Epithelial cell of esophagus (primary cell): Measurements from ENCODE around the gene PSAPL1.

Experiments used
- DNase-seq: peaks from one replicate; pipeline ENCODE4 v3.0.0; 2010; ENCODE audit warnings: low read depth
- H3K4me3 ChIP-seq: 2 replicates; pipeline ENCODE4 v1.5.1; 2011; ENCODE audit warnings: mild to moderate bottlenecking, low read length, control low read depth
- TF ChIP-seq, protein P1 (sequence below): IDR thresholded peaks from 2 replicates; pipeline ENCODE4 v1.5.1; 2011; ENCODE audit warnings: low read depth, mild to moderate bottlenecking, low read length, control low read depth, inconsistent platforms; ENCODE audit not compliant: insufficient read depth; ENCODE audit errors: missing control alignments

Gene PSAPL1

GRCh38 chr4:7414046-7414445 is 20.7 kb downstream of the PSAPL1 start:
- TF ChIP-seq, protein P1, sequence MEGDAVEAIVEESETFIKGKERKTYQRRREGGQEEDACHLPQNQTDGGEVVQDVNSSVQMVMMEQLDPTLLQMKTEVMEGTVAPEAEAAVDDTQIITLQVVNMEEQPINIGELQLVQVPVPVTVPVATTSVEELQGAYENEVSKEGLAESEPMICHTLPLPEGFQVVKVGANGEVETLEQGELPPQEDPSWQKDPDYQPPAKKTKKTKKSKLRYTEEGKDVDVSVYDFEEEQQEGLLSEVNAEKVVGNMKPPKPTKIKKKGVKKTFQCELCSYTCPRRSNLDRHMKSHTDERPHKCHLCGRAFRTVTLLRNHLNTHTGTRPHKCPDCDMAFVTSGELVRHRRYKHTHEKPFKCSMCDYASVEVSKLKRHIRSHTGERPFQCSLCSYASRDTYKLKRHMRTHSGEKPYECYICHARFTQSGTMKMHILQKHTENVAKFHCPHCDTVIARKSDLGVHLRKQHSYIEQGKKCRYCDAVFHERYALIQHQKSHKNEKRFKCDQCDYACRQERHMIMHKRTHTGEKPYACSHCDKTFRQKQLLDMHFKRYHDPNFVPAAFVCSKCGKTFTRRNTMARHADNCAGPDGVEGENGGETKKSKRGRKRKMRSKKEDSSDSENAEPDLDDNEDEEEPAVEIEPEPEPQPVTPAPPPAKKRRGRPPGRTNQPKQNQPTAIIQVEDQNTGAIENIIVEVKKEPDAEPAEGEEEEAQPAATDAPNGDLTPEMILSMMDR: no peak
- no peak for DNase-seq
- no peak overlapping the region for H3K4me3 ChIP-seq

DNA sequence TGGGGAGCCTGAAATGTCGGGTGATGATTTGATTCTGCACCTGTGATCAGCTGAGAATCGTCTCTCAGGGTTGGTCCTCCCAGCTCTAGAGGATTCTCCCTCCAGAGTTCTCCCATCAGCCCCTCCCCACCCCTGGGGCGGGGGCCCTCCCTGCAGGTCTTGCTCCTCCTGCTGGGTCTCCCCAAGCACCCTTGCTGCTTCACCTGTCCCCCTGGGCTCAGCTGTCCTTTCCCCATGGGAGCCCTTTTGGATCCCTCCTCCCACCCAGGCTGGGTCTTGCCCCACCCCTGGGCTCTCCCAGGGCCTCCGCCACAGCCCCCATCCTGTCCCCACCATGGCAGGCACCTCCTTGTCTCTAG is 22.2 kb downstream of the PSAPL1 start:
- no peak for DNase-seq
- TF ChIP-seq, protein P1: no peak
- no peak overlapping the region for H3K4me3 ChIP-seq

DNA sequence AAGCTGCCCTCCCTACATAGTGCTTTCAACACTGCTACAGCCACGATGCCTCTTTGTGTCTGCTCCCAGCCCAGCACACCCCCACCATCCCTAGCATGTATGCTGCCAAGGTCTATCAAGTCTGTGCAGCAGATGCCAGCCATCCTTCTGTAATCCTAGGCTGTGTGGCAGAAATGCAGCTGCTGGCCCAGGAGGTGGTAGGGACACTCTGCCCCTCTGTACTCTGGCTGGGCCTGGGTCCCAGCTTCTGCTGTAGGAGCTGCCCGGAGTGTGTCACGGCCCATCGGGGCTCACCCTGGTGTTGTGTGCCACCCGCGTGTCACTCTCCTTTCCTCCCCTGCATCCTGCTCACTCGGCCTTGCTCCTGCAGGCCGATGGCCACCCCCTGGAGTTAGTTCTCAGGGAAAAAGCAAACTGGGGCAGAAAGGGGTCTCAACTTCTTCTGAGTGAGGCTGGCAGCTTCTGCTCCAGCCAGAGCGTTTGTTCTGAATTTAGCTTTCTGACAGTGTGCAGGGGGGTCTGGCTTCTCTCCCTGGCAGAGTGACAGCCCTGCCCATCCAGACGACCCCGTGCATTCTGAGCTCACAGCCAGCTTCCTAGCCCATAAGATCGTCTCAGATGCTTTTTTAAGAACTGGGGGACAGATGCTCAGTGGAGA is 22.7 kb downstream of the PSAPL1 start:
- TF ChIP-seq, protein P1: no peak
- DNase-seq: no peak

GRCh38 chr4:7411491-7411890 is 23.2 kb downstream of the PSAPL1 start:
- DNase-seq: no peak
- no peak overlapping the region for H3K4me3 ChIP-seq
- TF ChIP-seq, protein P1: no peak

More for the DNA sequence above, 22.7 kb downstream of the PSAPL1 start:
- no peak overlapping the region for H3K4me3 ChIP-seq

DNA sequence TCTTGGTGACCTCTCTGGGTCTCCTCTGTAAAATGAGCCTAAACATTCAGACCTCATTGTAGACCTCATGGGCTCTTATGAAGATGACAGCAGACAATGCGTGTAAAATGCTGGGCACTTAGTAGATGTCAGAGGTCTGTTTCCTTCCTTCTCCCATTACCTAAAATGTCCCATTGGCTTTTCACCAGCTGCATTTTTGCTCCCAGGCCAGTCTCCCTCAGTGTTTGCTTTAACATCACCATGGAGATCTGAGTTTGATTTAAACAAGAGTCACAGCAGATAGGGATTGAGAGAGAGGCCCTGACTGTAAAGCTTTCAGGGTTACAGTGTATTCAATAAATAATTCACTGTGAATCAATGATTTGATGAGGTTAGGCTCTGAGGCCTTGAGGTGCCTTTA is 24.3 kb downstream of the PSAPL1 start:
- TF ChIP-seq, protein P1: no peak
- DNase-seq: no peak
- H3K4me3 ChIP-seq: no peak overlapping the region

- DNase-seq: no peak
- TF ChIP-seq, protein P1: no peak
Measured at GRCh38 chr4:7408166-7408565, 26.6 kb downstream of the PSAPL1 start.

GRCh38 chr4:7403001-7403400 is 31.7 kb downstream of the PSAPL1 start:
- TF ChIP-seq, protein P1: no peak
- H3K4me3 ChIP-seq: no peak overlapping the region

More at GRCh38 chr4:7408166-7408565, 26.6 kb downstream of the PSAPL1 start:
- H3K4me3 ChIP-seq: no peak overlapping the region

More at GRCh38 chr4:7403001-7403400, 31.7 kb downstream of the PSAPL1 start:
- no peak for DNase-seq
